ENCODE data around the gene ASCC1. TPM values are rescaled to one million over a fixed set of nuclear protein-coding genes. Genes with fewer than 3 reads are reported as not detected.

Gene ASCC1
- 21.3 to 32.9 TPM (median 31.9 TPM) in 3 replicates for polyA plus RNA-seq
- polyA plus RNA-seq (2011; ENCODE audit: low read depth): 21.0 TPM
- polyA plus RNA-seq (2011; cell fraction: cytosol; rRNA removed): 23.9 and 39.4 TPM in 2 replicates
- polyA plus RNA-seq (2011; cell fraction: nucleus; rRNA removed): 26.3 and 28.9 TPM in 2 replicates
- polyA plus RNA-seq (2012; ENCODE audit: low replicate concordance): 18.0 and 27.0 TPM in 2 replicates
- polyA minus RNA-seq: 12.9 to 33.0 TPM (median 25.1 TPM) in 3 replicates
- polyA minus RNA-seq (2011; cell fraction: cytosol; rRNA and poly(A)+ RNA removed): 22.6 TPM
- polyA minus RNA-seq (2011; cell fraction: nucleus; rRNA and poly(A)+ RNA removed): 14.8 and 26.8 TPM in 2 replicates

GRCh38 chr10:72215611-72216549 lies at the start of gene ASCC1, which contains the start of gene ANAPC16:
Gene ASCC1 (minus strand): TSS chr10:72216276. CDS start chr10:72213298, 2,978 bp downstream.
Gene ANAPC16 (plus strand): TSS chr10:72216012. CDS start chr10:72223915, 7,903 bp downstream.
- H3K4me3 ChIP-seq (ENCODE audit: control insufficient read depth in 2 of 3, extremely low read depth in 1 of 3, insufficient read depth in 2 of 3, low read depth in 1 of 3, low read length in 3 of 3): peak within 1 kb of the TSS; percentile 84 to 99 (median 90)
- peak within 1 kb of the TSS; percentile 97 for H3K9ac ChIP-seq (ENCODE audit: control insufficient read depth, extremely low read depth, insufficient read depth, low read length)
- H3K79me2 ChIP-seq (ENCODE audit: control insufficient read depth, insufficient read depth, low read length): peaks cover 39% of the 10 kb centered on the region
- H3K27ac ChIP-seq (ENCODE audit: control insufficient read depth, insufficient read depth, low read length): peak within 1 kb of the TSS; percentile 96
- no peaks in the 10 kb centered on the region for H3K9me1 ChIP-seq (ENCODE audit: control insufficient read depth, extremely low read depth, insufficient read depth, low read length)
- H3K27me3 ChIP-seq (ENCODE audit: control insufficient read depth, extremely low read depth, insufficient read depth, low read length): no peaks in the 10 kb centered on the region
- dilution Hi-C loops (cut with MboI; ENCODE audit: extremely low pct_ligation_motif_present, low sequenced_read_pairs): no loop called here
- FAIRE-seq (peak; percentile 51), DNase-seq (ENCODE audit: low read depth, low spot score) (peak; percentile 59)
- TF ChIP-seq EZH2 (IDR thresholded peaks at IDR 0.05; ENCODE audit: low read length): no peak
- TF ChIP-seq CTCF (optimal IDR thresholded peaks at IDR 0.05 in 1 of 3, IDR thresholded peaks at IDR 0.05 in 1 of 3, conservative IDR thresholded peaks at IDR 0.05 in 1 of 3; ENCODE audit: extremely low read depth in 1 of 3, insufficient read depth in 2 of 3, low read length in 3 of 3): no peak
- H3K4me2 ChIP-seq (ENCODE audit: control insufficient read depth, extremely low read depth, insufficient read depth, low read depth, low read length): peak within 1 kb of the TSS; percentile 99
- peaks cover 1 to 5% of the 10 kb centered on the region in 2 experiments for H3K36me3 ChIP-seq (ENCODE audit: control insufficient read depth in 2 of 2, extremely low read depth in 1 of 2, insufficient read depth in 2 of 2, low read length in 2 of 2)
- no peaks in the 10 kb centered on the region for H4K20me1 ChIP-seq (ENCODE audit: control insufficient read depth, extremely low read depth, insufficient read depth, low read length)
- no peaks in the 10 kb centered on the region for H3K9me3 ChIP-seq (ENCODE audit: control insufficient read depth, low read depth, low read length)
- peak within 1 kb of the TSS; percentile 98 for H2AFZ ChIP-seq (ENCODE audit: control insufficient read depth, low read length)
- H3K4me1 ChIP-seq (ENCODE audit: control insufficient read depth, extremely low read depth, insufficient read depth, low read length): peaks cover 33% of the 10 kb centered on the region

GRCh38 chr10:72265508-72265907 lies 49.4 kb upstream of the ASCC1 start:
- Histone ChIP-seq H3K9me1 (ENCODE audit: control insufficient read depth, extremely low read depth, insufficient read depth, low read length) (no peaks in the 10 kb centered on the region), H3K27me3 (ENCODE audit: control insufficient read depth, extremely low read depth, insufficient read depth, low read length) (no peaks in the 10 kb centered on the region), H3K27ac (ENCODE audit: control insufficient read depth, insufficient read depth, low read length) (peak overlapping the region; percentile 13), H3K36me3 (ENCODE audit: control insufficient read depth in 2 of 2, extremely low read depth in 1 of 2, insufficient read depth in 2 of 2, low read length in 2 of 2) (no peaks in the 10 kb centered on the region), H3K9me3 (ENCODE audit: control insufficient read depth, low read depth, low read length) (no peaks in the 10 kb centered on the region), H3K9ac (ENCODE audit: control insufficient read depth, extremely low read depth, insufficient read depth, low read length) (no peak overlapping the region), H3K4me2 (ENCODE audit: control insufficient read depth, extremely low read depth, insufficient read depth, low read depth, low read length) (no peak overlapping the region), H3K79me2 (ENCODE audit: control insufficient read depth, insufficient read depth, low read length) (no peaks in the 10 kb centered on the region), H4K20me1 (ENCODE audit: control insufficient read depth, extremely low read depth, insufficient read depth, low read length) (no peaks in the 10 kb centered on the region), H3K4me1 (ENCODE audit: control insufficient read depth, extremely low read depth, insufficient read depth, low read length) (peaks cover 44% of the 10 kb centered on the region), H3K4me3 (ENCODE audit: control insufficient read depth in 2 of 3, extremely low read depth in 1 of 3, insufficient read depth in 2 of 3, low read depth in 1 of 3, low read length in 3 of 3) (no peak overlapping the region), H2AFZ (ENCODE audit: control insufficient read depth, low read length) (no peak overlapping the region)
- DNase-seq (ENCODE audit: low read depth, low spot score): no peak
- dilution Hi-C loops (cut with MboI; ENCODE audit: extremely low pct_ligation_motif_present, low sequenced_read_pairs): no loop called here
- no peak for TF ChIP-seq CTCF (optimal IDR thresholded peaks at IDR 0.05 in 1 of 3, IDR thresholded peaks at IDR 0.05 in 1 of 3, conservative IDR thresholded peaks at IDR 0.05 in 1 of 3; ENCODE audit: extremely low read depth in 1 of 3, insufficient read depth in 2 of 3, low read length in 3 of 3)
- no peak for TF ChIP-seq EZH2 (IDR thresholded peaks at IDR 0.05; ENCODE audit: low read length)
- no peak for FAIRE-seq

Data from keratinocyte (primary cell).